Stimulated activated CD8-positive, alpha-beta memory T cell treated with anti-CD3 and anti-CD28 coated beads, Interleukin-7, amount 100 ng/mL, for 4 hours (primary cell): Measurements from ENCODE around the gene C14orf132.

Experiments used
- DNase-seq, 2 donors: peaks; one replicate each; pipeline ENCODE4 v3.0.0-alpha.2; 2020; ENCODE audit warnings: low read depth in 2 of 2

Gene C14orf132

GRCh38 chr14:96098309-96098998, 59.3 kb downstream of the C14orf132 start:
- DNase-seq = no peak

GRCh38 chr14:96098999-96099335, 59.8 kb downstream of the C14orf132 start:
- DNase-seq = no peak

- DNase-seq = peak; percentile 9 to 11
Measured at GRCh38 chr14:96100161-96101064, 61.3 kb downstream of the C14orf132 start.

GRCh38 chr14:96102081-96102856, 63.1 kb downstream of the C14orf132 start:
- no peak for DNase-seq

- no peak for DNase-seq
Measured at GRCh38 chr14:96103075-96103474, 63.9 kb downstream of the C14orf132 start.

GRCh38 chr14:96103560-96104460, 64.6 kb downstream of the C14orf132 start:
- no peak for DNase-seq

- no peak for DNase-seq
Measured at GRCh38 chr14:96104469-96105057, 65.4 kb downstream of the C14orf132 start.

- no peak for DNase-seq
Measured at GRCh38 chr14:96105089-96105925, 66.1 kb downstream of the C14orf132 start.

GRCh38 chr14:96105926-96106441, 66.8 kb downstream of the C14orf132 start:
- DNase-seq = no peak

GRCh38 chr14:96106891-96107290, 67.7 kb downstream of the C14orf132 start:
- no peak for DNase-seq

GRCh38 chr14:96108061-96108795, 69.1 kb downstream of the C14orf132 start:
- DNase-seq = no peak

- no peak for DNase-seq
Measured at GRCh38 chr14:96108911-96109310, 69.7 kb downstream of the C14orf132 start.

GRCh38 chr14:96109596-96110355, 70.6 kb downstream of the C14orf132 start:
- DNase-seq = no peak

GRCh38 chr14:96112032-96112431, 72.9 kb downstream of the C14orf132 start:
- DNase-seq = no peak

GRCh38 chr14:96114002-96114401, 74.8 kb downstream of the C14orf132 start:
- no peak for DNase-seq

- no peak for DNase-seq
Measured at GRCh38 chr14:96117101-96117897, 78.1 kb downstream of the C14orf132 start.

GRCh38 chr14:96117960-96118359, 78.8 kb downstream of the C14orf132 start:
- DNase-seq = no peak
